Stimulated activated CD4-positive, alpha-beta T cell treated with anti-CD3 and anti-CD28 coated beads, Interleukin-4, amount 100 ng/mL, for 24 hours (primary cell): Measurements from ENCODE around the gene POLR2H.
A peak's percentile ranks its signal among the peaks of the same experiment; 100 is the strongest.

Source experiments
- DNase-seq: peaks from one replicate; pipeline ENCODE4 v3.0.0-alpha.2; 2020

POLR2H gene

GRCh38 chr3:184353546-184353941 is 8.0 kb upstream of the POLR2H start:
- DNase-seq: no peak

DNA sequence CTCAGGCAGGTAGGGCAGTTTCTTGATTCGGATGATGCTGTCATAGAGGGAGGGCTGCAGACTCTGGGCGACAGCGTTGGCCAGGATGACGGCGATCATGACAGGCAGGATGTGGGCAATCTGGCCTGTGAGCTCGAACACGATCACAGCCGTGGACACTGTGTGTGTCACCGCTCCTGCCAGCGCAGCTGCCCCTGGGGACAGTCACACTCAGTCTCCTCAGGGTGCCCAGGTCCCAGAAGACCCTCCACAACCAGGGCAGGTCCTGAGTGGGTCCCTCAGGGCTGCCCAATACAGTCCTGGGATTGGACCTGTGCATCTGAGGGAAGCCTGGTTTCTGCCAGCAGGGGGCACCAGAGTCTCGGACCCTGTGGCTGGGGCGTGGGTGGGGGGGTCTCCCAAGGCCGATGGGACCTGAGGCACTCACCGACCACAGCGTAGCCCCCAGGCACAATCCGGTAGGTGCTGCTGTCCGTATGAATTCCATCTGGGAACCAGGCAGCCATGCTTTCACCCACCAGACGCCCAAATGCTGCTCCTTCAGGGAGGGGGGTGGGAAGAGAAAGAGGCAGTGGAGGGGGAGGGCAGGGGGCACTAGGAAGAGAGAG is 7.3 kb upstream of the POLR2H start:
- peak; percentile 71 for DNase-seq

DNA sequence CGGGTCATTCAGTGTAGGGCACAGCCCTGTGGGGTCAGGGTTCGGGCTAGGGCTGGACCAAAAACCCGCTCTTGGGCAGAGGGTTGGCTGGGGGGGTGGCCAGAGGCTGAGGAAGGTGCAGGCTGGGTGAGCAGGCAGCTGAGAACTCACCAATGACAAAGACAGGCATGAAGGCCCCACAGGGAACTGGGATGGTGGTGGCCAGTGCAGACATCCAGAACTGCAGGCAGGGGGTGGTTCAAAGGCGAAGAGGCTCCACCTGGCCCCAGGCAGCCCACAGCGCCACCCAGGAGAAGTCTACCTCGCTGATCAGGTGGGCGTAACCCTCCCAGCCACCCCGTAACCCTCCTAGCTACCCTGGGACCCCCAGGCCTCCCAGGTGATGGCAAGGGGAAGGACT is 6.8 kb upstream of the POLR2H start:
- no peak for DNase-seq

GRCh38 chr3:184355261-184356040 is 6.1 kb upstream of the POLR2H start:
- no peak for DNase-seq

GRCh38 chr3:184357248-184358123 is 4.0 kb upstream of the POLR2H start:
- no peak for DNase-seq

DNA sequence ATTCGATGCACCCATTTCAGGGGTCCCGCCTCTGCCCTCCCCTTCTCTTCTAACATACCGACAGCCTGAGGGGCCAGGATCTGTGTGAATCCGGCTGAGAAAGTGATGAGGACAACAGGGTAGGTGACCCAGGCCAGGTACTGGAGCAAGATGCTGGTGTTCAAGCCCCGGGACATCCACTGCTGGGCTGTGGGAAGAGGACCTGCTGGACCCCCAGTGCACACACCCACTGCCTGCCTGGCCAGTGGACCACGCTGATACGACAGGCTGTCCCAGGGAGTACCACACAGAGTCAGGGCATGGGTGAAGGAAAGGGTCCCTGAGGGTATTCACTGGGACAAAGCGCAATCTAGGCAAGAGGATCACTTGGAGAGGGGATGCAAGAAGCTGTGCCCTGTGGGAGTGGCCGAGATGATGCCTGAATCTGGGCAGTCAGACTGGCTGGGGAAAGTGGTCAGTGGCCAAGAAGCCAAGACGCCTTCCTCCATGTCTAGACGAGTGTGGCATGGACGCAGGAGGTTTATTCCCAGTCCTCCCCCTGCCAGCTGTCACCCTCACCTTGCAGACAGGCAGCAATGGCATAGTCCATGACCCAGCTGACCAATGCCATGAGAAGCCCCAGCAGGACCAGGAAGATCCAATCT is 3.3 kb upstream of the POLR2H start:
- no peak for DNase-seq

- no peak for DNase-seq
Observed at GRCh38 chr3:184358921-184359350, 2.6 kb upstream of the POLR2H start.

DNA sequence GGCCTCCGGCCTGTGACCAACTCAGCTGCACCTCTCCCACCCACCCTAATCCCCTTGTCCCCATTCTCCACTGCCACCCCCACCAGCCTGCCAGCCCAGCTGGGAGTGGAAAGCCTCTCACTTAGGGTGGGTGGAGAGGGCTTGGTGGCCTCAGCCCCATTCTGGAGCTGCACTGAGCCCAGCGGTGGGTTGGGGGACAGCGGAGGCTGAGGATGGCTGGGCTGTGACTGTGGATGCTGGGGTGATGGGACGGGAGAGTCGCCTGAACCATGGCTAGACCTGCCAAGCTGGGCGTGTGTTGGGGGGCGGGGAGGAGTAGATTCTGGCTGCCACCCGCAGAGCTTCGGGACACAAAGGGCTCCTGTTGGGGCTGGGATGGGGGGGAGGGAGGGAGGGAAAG is 1.9 kb upstream of the POLR2H start:
- DNase-seq: no peak

DNA sequence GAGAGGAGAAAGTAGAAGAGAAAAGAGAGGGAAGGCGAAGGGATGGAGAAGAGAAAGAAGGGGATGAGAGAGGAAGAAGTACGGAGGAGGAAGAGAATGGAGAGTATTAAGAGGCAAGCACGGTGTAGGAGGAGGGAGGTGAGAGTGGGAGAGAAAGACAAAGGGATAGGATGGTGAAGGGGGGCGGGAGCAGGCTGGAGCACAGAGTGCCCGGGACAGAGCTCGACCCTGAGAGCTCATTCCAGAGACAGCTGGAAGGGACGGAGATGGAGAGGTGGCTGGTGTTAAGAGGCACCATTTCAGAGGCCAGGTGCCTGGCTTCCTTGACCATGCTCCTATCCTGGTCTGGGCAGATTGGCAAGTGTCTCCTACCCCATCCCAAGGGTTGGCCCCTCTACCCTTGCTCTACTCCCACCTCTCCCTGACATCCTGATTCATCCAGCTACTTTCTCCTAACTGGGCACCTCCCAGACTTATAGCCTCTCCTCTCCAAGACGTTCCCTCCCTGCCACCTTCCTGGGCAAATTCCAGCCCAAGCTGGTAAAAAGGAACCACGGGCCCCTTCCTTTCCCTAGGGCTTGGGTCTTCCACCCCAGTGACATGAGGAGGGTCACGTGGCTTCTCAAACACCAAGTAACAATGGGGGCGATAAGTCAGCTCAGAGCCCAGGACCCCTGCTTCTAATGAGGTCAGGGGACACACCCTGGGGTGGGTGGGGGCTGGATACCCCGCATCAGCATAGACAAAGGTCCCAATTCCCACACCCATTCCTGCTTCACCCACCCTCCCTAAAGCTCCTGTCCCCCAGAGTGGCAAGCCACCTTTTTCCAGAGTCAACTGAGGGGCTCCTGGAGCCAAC is 1.2 kb upstream of the POLR2H start:
- DNase-seq: no peak

GRCh38 chr3:184360929-184361531 is 480 bp upstream of the POLR2H start:
- no peak for DNase-seq

DNA sequence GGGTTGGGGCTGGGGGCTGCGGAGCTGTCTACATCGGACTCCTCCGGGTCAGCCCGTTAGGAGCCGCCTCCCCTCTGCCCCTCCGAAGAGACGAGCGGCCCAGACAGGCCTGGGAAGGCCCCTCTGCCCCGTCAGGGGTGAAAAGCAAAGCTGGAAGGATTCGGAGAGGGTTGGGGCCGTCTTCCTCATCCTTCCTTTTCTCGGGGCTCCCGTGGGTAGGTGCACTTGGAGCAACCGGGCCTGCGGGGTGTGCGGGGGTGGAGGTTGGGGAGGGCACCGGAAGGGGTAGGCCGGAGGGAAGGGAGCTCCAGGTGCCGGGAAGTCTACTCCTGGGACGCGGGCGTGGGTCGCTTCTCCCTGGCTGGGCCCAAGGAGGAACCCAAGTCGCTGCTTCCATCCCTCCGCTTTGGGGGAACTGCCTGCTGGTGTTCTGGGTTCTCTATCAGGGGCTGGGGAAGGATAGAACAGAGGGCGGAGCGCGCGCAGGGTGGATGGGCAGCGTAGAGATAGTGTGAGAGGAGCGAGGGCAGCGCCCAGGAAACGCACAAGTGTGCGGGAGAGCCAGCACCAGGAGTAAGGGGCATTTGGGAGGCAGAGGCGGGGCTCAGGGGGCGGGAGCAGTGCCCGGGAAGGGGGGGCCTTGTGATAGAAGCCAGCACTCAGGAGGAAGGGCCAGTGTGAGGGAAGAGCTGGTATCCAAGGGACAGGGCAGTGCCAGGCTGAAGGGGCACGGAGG is 590 bp downstream of the POLR2H start:
- DNase-seq: peak; percentile 48

- DNase-seq: peak; percentile 96
Observed at GRCh38 chr3:184362668-184363546, 1.4 kb downstream of the POLR2H start.

- DNase-seq: no peak
Observed at GRCh38 chr3:184366619-184367289, 5.2 kb downstream of the POLR2H start.

DNA sequence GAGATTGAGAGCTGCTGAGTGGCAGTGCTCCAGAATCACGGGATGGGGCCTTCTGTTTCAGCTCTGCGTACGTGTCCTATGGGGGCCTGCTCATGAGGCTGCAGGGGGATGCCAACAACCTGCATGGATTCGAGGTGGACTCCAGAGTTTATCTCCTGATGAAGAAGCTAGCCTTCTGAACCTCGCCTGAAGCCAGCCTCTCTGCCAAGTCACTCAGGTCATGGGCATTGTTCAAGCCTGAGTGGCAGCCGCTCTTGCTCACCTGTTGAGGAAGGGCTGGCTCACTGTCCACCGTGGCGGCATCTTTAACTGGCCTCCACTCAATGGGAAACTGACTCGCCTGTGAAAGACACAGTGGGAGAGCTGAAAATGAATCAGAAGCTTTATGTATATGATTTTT is 6.6 kb downstream of the POLR2H start:
- no peak for DNase-seq

GRCh38 chr3:184368586-184369183 is 7.2 kb downstream of the POLR2H start:
- no peak for DNase-seq

GRCh38 chr3:184371570-184372018 is 10.1 kb downstream of the POLR2H start:
- peak; percentile 68 for DNase-seq

DNA sequence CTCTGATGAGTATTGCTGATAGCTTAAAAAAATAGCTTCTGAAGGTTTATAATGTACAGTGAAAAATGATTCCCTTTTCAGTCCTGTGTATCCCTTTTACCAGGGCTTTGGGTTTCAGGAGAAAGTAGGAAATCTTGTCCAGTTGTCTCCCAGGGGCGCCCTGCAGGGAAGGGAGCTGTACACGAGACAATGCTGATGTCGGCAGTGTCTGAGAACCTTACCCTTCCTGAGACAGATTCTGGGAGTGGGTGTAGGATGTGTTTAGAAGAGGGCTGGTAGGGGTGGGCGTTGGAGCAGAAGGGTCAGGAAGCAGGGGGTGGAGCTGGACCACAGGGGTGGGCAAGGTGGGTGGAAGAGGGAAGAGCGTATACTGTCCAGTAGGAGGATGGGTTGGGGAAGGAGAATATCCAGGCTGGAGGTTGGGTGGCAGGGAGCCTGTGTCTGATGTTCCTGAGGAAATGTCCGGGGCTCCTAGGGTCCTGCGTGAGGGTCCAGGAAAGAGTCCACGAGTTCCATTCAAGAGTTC is 10.8 kb downstream of the POLR2H start:
- DNase-seq: no peak

DNA sequence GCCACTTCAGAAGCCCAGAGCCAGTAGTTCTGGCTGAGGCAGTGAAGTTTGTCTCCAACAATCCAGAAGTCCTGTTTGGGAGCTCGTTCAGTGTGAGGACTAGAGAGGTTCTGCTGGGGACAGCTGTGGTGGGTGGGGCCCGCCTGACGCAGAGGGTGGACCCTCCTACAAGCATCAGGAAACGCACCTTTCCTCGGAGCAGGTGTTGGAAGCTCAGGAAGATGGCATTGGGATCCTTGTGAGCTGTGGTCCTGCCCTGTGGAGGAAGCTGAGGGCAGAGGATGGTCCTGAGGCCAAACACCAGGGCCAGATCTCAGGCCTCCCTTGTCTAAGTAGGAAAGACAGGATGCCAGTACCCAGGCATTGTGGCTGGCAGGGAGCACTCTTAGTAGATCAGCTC is 11.4 kb downstream of the POLR2H start:
- DNase-seq: no peak

GRCh38 chr3:184373422-184373821 is 11.9 kb downstream of the POLR2H start:
- DNase-seq: no peak
